Ishikawa (cell line): ENCODE data around the gene IRAK1.

ENCODE experiments used
- EGR1 ChIP-seq: IDR thresholded peaks from 2 replicates; pipeline ENCODE4 v1.6.1; 2012
- FOXM1 ChIP-seq: IDR thresholded peaks from 2 replicates; pipeline ENCODE4 v1.6.1; 2012; ENCODE audit warnings: low read depth, borderline replicate concordance
- RAD21 ChIP-seq: IDR thresholded peaks from 2 replicates; pipeline ENCODE4 v1.6.1; 2012; ENCODE audit warnings: low read depth
- TAF1 ChIP-seq: IDR thresholded peaks from 2 replicates; pipeline ENCODE4 v1.6.1; 2012; ENCODE audit warnings: low read depth, mild to moderate bottlenecking
- TCF12 ChIP-seq: IDR thresholded peaks from 2 replicates; pipeline ENCODE4 v1.6.1; 2012; ENCODE audit warnings: low read depth
- TEAD4 ChIP-seq: IDR thresholded peaks from 2 replicates; pipeline ENCODE4 v1.6.1; 2012
- YY1 ChIP-seq: IDR thresholded peaks from 2 replicates; pipeline ENCODE4 v1.6.1; 2012; ENCODE audit warnings: low read depth
- TF ChIP-seq, protein P1 (sequence below): IDR thresholded peaks from 2 replicates; pipeline ENCODE4 v1.6.1; 2012

DNA sequence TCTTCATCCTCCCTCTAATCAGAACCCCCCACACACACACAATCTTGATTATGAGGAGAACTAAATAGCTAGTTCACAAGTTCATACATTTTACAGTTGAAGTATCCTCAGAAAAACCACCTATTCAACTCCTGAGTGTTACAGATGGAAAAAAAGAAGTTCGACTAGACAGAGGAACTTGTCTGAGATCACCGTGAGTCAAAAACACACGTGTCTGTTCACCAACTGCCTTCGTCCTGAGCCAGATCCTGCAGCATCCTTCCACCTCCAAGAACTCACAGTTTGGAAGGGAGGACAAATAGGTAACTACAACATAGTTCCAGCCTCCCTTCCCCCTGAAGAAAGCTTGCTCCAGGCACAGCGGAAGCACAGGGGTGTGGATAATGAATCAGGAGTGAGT lies 19.0 kb upstream of the IRAK1 start:
- no peak for TF ChIP-seq FOXM1
- no peak for TF ChIP-seq TCF12
- no peak for TF ChIP-seq TAF1
- TF ChIP-seq RAD21: no peak
- TF ChIP-seq, protein P1, sequence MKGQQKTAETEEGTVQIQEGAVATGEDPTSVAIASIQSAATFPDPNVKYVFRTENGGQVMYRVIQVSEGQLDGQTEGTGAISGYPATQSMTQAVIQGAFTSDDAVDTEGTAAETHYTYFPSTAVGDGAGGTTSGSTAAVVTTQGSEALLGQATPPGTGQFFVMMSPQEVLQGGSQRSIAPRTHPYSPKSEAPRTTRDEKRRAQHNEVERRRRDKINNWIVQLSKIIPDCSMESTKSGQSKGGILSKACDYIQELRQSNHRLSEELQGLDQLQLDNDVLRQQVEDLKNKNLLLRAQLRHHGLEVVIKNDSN: no peak
- TF ChIP-seq TEAD4: no peak
- TF ChIP-seq EGR1: no peak
- TF ChIP-seq YY1: no peak
